AML-193 (cell line): ENCODE data around the gene SFXN5.
"Not testable (repeated sequence)": the region's sequence is repeated elsewhere in the genome, so short reads cannot be mapped to it uniquely, and the experiment has no call there.

ENCODE experiments used
- DNase-seq, 2 experiments: peaks; one replicate each; lab custom pipeline; 2025; lab: John Stamatoyannopoulos, UW

Gene SFXN5

DNA sequence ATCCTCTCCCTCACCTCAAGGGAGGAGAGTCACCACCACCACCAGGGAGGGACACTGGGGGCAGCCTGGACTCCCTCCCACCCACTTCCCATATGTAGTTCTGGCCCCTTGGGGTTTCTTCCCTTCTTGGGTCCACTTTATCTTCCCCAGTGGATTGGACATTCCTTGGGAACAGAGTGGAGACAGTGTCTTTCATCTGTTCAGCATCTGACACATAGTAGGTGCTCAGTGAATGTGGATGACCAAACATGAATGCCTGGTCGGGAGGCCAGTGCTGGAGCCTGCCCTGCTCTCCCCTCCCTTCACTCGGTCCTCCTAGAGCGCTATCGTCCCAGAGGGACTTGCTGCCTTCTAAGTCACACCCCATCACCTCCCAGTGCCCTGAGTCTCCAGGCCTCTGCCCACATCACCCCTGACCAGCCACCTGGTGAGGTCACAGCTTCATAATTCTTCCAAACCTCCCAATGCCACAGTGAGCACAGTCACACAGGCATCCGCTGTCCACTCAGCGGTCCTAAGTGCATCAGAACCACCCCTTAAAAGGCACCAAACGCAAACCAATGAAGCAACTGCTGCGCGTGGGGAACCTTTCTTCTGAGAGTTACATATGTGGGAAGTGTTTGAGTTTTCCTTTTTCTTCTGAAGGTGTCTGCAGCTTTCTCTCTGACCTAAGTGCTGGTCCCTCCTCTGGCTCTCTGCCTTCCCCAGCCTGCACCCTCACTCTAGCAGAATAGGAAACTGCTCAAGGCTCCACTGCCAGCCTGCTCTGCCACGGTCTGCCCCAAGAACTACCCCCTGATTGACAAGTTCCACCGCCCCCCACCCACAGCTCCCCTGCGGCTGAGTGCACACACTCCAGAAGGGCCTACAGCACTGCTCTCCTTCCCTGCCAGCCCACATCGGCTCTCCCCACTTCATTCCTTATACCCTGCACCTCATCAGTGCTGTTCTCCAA is 7.2 kb upstream of the SFXN5 start:
- DNase-seq, result no peak

DNA sequence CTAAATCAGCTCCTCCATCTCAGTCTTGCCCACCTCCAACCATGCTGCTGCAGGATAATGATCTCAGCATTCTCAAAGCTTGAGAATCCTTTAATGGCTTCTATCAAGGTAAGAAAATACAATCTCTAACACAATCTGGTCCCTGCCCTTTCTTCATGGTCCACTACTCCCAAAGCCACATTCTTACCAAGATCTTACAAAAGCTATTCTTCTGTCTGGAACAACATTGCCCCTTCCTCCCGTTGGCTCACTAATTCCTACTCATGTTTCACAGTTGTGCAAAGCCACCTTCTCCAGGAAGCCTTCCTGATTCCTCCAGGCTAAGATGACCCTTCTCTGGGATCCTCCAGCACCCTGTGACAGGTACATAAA is 5.9 kb upstream of the SFXN5 start:
- DNase-seq, result no peak

DNA sequence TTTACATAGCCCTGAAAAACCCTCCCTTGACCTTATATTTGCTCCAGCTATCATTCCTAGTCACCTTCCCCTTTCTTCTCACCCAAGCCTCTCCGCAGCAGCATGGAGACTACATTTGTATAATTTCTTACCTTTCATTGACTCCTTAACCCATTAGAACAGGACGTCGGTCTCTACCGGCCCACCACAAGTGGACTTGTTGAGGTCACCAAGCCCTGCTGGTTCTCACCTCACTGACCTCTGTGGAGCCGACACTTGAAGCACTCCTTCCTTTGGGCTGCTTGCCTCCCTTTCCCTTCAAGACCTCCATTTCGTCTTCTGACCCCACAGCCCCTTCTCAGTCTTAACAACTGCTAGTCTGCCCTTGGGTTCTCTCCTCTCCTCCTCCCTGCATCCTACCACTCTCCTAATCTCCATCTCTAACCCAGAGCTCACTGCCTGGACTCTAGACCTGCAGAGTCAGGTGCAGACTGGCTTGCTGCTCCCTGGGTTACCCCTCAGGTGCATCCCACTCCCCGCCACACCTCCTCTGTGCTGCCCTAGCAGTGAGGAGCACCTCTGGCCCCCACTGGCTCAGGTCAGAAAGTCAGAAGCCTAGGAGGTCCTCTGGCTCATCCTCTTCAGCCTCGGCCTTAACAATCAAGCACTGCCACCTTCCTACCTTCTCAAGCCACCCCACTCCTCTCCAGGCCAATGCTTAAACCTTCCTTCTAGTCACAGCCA is 5.3 kb upstream of the SFXN5 start:
- no peak for DNase-seq

DNA sequence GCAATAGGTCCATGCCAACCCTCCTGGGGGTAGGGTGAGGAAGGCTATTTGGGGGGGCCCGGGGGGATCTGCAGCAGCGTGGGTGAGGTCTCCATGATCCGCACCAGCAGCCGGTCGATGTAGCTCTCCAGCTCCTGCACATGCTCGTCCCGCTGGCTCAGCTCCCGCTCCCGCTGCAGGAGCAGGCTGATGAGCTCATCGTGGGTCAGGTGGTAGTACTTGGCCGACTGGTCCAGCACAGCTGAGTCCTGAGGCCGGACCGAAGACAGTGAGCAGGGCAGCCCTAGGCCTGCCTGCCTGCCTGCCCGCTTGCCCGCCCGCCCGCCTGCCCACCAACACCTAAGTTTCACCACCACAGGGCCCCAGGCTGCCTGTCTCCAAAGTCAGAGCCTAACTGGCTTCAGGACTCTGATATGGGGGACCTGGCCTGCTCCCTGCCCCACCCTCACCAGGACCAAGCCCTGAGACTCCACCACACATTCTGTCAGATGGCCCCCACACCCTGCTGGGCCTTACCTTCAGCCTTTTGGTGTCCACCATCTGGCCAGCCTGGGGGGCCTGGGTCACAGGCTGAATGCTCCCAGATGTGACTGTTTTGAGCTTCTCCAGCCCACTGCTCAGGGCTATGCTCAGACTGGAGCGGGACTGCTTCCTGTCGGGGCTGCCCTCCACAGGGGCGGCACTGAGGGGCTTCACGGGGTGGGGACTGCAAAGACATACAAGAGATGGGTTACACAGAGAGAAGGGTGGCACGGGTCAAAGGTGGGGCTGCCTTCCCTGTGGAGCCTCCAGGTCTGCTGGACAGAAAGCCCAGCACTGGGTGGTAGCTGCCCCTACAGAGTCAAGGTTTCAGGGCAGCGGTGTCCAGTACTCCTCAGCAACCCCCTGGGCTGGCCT is 4.2 kb upstream of the SFXN5 start:
- no peak for DNase-seq

DNA sequence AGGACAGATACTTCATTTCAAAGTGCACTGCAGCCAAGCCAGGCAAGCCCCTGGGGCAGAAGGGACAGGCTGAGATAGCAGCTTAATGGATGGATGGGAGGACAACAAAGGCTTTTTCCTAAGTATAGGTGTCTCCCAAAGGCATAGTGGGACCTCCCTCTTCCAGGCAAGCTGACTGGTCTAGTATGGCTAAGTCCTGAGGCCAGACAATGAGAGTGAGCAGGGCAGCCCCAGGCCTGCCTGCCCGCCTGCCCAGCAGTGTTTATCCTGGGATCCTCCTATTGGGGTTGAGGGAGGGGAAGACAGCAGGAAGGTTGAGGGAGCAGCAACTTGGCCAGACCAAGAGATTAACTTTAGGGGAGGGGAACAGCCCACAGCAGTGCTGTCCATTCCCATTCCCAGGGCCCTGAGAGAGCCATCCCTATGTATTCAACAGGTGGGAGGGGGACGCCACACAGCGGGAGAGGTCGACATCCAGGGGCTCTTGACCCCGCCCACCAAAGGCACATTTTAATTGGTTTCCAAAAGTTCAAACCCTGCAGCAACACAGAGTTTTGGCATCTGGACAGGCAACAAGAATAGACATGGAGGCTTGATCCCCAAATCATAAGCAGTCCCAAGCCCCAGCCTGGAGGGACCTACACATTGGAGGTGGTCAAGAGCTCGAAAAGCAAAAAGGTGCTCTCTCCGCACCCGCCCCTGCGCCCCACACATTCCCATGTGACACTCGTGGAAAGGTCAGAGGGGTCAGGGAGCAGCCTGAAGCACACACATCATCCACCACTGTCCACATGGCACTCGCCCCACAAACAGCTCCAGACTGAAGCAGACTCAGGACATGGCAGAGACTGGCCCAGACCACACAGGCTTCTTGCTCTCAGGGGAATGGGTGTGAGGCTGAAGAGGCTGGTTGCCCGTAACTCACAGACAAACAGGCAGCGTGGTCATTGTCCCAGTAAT is 2.9 kb upstream of the SFXN5 start:
- no peak for DNase-seq

DNA sequence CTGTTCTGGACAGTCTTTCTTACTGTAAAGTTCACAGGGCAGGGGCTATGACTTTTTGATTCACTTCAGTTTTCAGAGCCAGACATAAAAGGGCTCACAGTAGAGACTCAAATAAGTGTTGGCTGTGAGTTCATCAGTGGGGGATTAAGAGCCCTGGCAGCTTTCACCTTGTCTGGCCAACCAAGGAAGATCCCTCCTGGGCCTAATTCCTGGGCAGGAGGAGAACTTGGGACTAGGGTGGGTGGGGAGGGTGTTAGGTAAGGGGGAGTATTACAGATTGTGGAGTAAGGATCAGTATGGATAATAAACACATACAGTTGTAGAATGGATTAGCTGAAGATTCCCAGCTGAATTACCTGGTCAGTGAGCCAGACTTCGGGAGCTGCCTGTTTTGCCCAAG is 904 bp upstream of the SFXN5 start:
- no peak for DNase-seq

DNA sequence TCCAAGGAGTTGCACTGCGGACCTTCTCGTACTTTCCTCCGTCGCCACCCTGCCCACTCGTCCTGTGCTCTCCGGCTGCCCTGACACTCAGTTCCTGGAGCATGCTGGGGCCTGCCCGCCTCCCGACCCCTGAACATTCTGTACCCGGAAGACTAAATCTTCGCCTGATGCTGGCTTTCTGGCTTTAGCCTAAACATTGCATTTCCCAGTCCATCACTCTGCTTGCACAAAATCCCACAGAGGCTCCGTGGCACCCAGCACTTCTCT is 550 bp upstream of the SFXN5 start:
- no peak for DNase-seq

DNA sequence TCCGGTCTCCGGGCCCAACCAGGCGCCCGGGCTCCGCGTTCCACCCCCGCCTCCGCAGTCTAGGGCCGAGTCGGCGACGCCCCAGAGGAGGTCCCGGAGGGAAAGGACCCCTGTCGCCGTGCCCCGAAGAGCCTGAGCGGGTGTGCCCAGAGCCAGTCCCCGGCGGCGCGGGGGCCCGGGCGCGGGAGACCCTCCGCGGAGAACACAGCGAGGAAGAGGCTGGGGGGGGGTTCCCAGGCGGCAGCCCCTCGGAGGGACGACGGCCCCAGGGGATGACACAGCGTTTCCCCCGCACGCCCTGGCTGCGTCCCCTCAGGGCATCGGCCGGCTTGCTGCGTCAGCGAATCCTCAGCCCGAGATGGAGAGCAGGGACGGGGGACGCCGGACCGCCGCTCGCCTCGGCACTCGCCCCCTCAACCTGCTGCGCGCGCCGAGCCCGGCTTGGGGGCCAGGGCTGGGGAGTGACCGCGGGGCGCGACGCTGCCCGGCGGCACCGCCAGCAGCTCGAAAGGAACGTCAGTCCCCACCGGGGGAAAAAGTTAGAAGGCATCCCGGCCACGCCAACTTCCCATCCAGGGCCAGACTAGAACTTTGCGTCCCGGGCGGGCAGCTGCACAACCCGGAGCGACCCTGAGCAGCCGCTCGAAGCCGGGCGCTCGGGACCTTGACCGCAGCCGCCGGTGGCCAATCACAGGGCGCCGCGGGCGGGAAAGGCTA is 711 bp downstream of the SFXN5 start:
- no peak for DNase-seq

DNA sequence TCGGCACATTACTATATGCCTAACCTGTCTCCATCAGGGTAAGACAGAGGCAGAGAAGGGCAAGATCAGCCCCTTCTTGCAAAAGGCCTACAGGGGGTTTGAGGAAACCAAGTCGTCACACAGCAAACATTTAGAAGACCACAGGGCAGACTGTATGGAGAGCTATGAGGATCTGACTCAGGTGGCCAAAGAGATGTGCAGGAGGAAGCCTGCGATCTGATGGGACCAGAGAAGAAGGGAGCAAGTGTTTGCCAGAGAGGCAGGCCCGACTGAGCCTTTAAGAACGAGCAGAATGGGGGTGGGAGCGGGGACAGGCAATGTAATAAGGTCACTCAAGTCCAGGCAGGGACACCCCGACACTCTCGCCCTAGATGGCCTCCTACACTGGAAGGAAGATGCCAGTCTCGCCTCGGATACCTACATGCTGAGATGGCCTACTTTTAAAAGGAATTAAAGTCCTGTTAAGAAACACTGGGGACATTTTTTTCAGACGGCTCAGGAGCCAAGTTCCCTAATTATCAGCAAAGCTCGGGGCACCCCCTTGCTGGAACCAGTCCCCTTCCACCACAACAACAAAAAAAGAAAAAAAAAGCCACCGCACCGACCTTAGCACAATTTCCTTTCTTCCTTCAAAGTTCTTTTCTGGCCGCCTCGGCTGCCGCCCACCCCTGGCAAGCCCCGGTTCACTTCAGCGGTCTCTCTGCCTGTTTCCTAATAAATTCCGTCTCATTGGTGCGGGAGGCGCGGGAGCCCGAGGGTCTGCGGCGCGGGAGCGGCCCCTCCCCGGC is 1.5 kb downstream of the SFXN5 start:
- DNase-seq, result peak; percentile 18 to 49

DNA sequence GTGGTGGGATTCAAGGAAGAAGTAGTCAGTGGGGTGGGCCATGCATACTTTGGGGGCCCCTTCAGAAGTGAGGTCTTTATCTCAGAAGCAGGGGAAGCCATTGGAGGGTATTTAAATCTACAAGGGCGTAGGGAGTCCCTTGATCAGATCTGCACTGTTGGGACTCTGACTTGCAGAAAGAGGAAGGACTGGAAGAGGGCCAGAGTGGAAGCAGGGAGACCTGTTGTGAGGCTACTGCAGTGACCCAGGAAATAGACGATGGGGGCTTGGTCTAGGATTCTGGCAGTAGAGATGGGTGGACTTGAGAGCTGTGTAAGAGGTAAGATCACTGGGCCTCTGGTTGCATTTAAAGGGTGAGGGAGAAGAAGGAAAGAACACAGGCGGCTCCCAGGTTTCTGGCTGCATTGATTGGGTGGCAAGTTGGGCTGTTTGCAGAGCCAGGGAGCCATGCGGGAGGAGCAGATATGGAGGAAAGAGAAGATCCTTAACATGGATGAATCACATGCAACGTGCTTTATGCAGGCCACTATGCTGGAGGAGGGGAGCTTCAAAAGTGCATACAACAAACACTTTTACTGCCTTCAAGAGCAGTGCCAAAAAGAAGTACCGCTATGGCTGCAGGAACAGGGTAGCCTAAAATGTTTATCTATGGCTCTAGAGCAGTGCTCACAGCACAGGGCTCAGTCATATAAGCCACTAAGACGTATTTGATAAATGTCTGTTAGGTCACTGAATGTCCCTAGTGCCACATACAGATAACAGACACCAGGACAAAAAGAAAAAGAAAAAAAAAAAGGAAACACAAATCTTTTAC is 2.3 kb downstream of the SFXN5 start:
- DNase-seq, result peak; percentile 51 to 72

DNA sequence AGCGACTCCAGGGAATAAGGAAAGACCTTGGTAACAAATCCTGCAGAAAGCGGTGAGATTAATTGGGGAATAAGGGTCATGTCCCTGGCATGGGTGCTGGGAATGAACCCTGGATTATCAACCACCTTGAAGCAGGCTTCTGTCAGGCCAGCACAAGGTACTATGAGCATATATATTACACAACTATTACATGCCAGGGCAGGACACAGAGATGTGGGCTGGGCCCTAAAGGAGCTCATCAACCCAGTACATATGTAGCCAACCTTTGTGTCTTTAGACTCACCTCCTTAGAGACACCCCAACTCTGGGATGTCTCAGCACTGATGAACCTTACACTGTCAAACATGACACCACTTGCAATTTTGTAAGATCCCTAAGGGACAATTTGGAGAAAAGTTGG is 3.4 kb downstream of the SFXN5 start:
- no peak for DNase-seq

DNA sequence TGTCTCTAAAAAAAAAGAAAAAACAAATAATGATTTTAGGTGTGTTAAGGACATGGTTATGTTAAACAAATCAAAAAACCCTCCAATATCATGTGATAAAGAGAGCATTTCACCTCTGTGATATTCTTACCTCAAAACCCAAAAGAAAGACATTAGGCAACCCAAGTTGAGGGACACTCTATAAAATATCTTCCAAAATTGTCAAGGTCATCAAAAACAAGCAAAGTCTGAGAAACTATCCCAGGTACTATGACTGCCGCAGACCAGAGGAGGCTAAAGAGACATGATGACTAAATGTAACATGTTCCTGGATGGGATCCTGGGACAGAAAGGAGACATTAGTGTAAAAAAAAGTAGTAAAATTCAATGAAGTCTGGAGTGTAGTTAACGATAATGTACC is 4.5 kb downstream of the SFXN5 start:
- no peak for DNase-seq

DNA sequence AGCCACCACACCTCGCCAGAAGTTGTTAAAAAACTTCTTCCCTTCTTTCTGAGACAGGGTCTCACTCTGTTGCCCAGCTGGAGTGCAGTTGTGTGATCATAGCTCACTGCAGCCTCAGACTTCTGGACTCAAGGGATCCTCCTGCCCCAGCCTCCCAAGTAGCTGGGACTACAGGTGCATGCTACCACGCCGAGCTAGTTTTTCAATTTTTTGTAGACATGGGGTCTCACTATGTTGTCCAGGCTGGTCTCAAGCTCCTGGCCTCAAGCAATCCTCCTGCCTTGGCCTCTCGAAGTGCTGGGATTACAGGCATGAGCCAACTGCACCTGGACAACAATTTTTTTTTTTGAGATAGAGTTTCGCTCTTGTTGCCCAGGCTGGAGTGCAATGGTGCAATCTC is 6.4 kb downstream of the SFXN5 start:
- not testable (repeated sequence) for DNase-seq

DNA sequence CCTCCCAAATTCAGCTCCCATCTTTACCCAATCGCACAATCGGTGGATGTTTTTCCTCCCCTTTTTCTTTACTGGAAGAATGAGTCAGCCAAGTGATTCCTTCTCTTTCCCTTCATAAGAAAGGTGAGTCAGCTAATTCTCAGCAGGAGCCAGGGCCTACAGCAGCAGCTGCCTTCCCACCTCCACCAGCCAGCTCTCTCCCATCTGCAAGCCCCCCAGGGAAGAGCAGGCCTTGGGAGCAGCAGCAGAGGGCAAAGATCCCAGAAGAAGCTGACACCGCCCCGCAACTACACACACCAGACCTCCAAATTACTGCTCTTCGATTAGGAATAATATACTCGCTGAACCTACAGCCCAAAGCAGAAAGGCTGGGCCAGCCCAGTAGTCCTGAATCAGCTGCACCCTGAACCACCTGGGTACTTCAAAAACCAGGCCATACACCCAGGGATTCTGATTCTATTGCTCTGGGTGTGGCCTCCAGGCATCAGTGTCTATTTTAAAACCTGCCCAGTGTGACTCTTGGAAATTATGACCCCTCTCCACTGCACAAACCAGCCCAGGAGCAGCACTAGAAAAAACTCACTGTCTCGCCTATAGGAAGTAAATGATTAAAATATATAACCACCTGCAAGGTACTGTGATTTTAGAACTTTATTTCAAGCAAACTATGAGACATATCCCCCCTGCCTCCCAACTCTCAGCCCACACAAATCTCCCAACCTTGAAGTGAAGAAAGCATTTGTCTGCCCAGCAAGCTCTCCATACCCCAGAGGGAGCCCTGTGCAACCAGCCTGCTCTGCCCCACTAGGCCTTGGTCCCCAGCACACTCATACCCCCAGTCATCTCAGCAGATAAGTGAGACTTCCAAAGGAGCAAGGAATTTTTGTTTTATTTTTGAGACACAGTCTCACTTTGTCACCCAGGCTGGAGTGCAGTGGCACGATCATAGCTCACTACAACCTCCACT is 7.3 kb downstream of the SFXN5 start:
- DNase-seq, result no peak

DNA sequence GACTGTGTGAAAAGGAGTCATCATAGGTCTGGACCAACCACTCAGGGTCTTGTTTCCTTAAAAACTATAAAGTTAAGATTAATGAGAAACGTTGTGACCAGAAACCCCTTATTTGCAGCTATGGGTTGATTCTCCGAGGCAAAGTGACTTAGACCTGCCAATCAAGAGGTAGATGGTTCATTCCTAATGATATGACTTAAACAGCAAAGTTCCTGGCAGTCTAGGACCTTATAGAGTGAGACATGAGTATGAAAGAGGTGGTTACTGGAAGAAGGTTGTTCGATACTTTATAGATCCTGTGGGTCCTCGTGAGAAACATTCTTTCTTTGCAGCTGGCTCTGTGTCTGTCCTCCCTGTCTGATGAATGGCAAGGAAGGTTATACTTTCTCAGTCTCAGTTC is 8.0 kb downstream of the SFXN5 start:
- no peak for DNase-seq

DNA sequence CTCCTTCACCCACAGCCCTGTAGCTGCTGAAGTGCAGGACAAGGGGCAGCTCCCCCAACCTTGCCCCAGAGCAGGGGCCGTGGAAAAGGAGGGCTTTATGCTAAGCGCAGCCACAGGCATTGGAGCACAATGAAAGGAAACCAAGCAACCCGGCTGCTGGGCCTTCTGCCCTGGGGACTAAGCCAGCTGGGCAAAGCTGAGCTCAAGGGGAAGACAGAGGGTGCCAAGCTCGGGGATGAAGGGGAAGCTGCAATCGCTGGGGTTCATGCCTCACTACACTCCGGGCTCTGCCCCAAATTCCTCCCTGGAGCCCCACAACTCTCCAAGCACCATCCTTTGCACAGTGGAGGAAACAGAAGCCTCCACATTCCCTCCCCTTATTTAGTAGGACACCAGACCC is 12.4 kb downstream of the SFXN5 start:
- DNase-seq, result no peak

DNA sequence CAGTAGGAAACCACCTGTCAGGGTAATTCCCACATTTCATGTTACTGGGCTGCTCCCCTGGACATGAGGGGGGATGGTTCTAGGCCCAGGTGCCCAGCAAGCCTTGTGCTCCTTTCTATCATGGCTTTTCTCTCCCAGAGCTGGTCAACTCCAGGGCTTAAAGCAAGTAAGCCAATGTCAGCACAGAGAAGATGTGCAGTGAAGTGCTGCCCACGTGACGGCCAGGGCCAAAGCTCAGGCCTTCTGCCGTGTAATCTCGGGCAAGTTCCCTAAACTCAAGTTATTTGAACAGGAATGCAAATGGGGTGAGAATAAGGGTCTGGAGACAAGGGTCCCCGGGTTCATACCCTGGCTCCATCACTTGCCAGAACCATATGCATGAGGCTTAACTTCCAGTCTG is 16.5 kb downstream of the SFXN5 start:
- DNase-seq, result no peak
